ENCODE results near the gene KLHDC8B.

DNA sequence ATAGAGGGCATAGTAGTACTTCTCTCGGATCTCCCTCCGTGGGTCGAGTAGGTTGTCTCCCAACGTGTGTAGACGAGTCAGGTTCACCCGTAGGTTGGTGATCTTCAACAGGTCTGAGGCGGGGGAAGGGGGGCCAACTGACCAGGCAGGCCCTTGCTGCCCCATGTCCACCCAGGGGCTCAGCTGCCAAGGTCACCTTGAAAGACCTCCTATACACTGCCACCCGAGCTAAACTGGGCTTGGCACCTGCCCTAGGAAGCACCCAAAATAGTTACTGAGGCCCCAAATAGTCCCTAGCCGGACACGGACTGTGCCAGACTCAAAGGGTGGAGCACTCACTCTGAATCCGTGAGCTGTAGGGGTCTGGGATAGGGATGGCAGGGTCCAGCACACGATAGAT lies 40.4 kb upstream of the KLHDC8B start:
- no peak for TF ChIP-seq EZH2 (IDR thresholded peaks at IDR 0.05; ENCODE audit: borderline replicate concordance)
- TF ChIP-seq, protein P1, sequence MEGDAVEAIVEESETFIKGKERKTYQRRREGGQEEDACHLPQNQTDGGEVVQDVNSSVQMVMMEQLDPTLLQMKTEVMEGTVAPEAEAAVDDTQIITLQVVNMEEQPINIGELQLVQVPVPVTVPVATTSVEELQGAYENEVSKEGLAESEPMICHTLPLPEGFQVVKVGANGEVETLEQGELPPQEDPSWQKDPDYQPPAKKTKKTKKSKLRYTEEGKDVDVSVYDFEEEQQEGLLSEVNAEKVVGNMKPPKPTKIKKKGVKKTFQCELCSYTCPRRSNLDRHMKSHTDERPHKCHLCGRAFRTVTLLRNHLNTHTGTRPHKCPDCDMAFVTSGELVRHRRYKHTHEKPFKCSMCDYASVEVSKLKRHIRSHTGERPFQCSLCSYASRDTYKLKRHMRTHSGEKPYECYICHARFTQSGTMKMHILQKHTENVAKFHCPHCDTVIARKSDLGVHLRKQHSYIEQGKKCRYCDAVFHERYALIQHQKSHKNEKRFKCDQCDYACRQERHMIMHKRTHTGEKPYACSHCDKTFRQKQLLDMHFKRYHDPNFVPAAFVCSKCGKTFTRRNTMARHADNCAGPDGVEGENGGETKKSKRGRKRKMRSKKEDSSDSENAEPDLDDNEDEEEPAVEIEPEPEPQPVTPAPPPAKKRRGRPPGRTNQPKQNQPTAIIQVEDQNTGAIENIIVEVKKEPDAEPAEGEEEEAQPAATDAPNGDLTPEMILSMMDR (IDR thresholded peaks at IDR 0.05; ENCODE audit: poor library complexity) = no peak
- no peak for TF ChIP-seq EZH2phosphoT487 (IDR thresholded peaks at IDR 0.05; ENCODE audit: low read depth, severe bottlenecking, unreplicated experiment)

All from hepatocyte (in vitro differentiated cells).